ENCODE measurements around the gene FKBP11.
A peak's percentile ranks its signal among the peaks of the same experiment; 100 is the strongest.

Gene FKBP11

GRCh38 chr12:48925304-48926011 is at the start of gene FKBP11:
Gene FKBP11 (minus strand): TSS chr12:48925492. CDS start chr12:48925428, 64 bp downstream.
- peak; percentile 18 for DNase-seq

GRCh38 chr12:48973941-48974673 is 48.8 kb upstream of the FKBP11 start:
- peak; percentile 33 for DNase-seq

- DNase-seq = no peak
These were observed 48.2 kb upstream of the FKBP11 start for GRCh38 chr12:48973531-48973930.

GRCh38 chr12:48972952-48973483 is 47.7 kb upstream of the FKBP11 start:
- DNase-seq = no peak

- no peak for DNase-seq
These were observed 47.1 kb upstream of the FKBP11 start for GRCh38 chr12:48972213-48972951.

GRCh38 chr12:48970702-48971334 is 45.5 kb upstream of the FKBP11 start:
- no peak for DNase-seq

- DNase-seq = peak; percentile 53
These were observed 44.8 kb upstream of the FKBP11 start for GRCh38 chr12:48969833-48970701.

GRCh38 chr12:48969160-48969771 is 44.0 kb upstream of the FKBP11 start:
- DNase-seq = no peak

- DNase-seq = no peak
These were observed 43.2 kb upstream of the FKBP11 start for GRCh38 chr12:48968467-48968866.

- no peak for DNase-seq
These were observed 42.7 kb upstream of the FKBP11 start for GRCh38 chr12:48967991-48968390.

- no peak for DNase-seq
These were observed 41.0 kb upstream of the FKBP11 start for GRCh38 chr12:48966177-48966895.

GRCh38 chr12:48965298-48965838 is 40.1 kb upstream of the FKBP11 start:
- no peak for DNase-seq

GRCh38 chr12:48961801-48962200 is 36.5 kb upstream of the FKBP11 start:
- no peak for DNase-seq

- DNase-seq = no peak
These were observed 36.0 kb upstream of the FKBP11 start for GRCh38 chr12:48961331-48961730.

GRCh38 chr12:48960834-48961233 is 35.5 kb upstream of the FKBP11 start:
- DNase-seq = no peak

GRCh38 chr12:48958049-48958388 is 32.7 kb upstream of the FKBP11 start:
- no peak for DNase-seq

- peak; percentile 98 for DNase-seq
These were observed 32.1 kb upstream of the FKBP11 start, which contains the start of gene ARF3 for GRCh38 chr12:48957141-48958048. Gene ARF3 (minus strand): TSS chr12:48957487. CDS start chr12:48941095, 16,392 bp downstream.

- peak; percentile 95 for DNase-seq
These were observed 31.2 kb upstream of the FKBP11 start for GRCh38 chr12:48956279-48957140.

Data from NCI-H146 (cell line).